A549 (cell line): ENCODE results near the gene SLC17A7. TPM values are rescaled to one million over a fixed set of nuclear protein-coding genes. Genes with fewer than 3 reads are reported as not detected.
A peak's percentile ranks its signal among the peaks of the same experiment; 100 is the strongest.

Source experiments
- ATAC-seq, 2 experiments: fragments of 200-7000 bp in 1 of 2; fragments of >200 bp in 1 of 2; cut with Nextera tagmentation in 1 of 2; cut with Tn5 transposase in 1 of 2; 3 replicates each; pipeline versions ENCODE4 v1.8.0 to v1.9.1; 2018 to 2020; ENCODE audit warnings: mild to moderate bottlenecking in 1 of 2, moderate library complexity in 1 of 2
- CTCF ChIA-PET: fragments of 300-600 bp; sonication (Branson Sonifier 250); formaldehyde crosslinking; extraction: SDS; loops from one replicate; lab custom pipeline; 2021; ENCODE audit warnings: antibody characterized with exemption, inconsistent platforms; lab: Yijun Ruan, JAX
- POLR2A ChIA-PET: fragments of 350-600 bp; formaldehyde crosslinking; extraction: SDS; loops from one replicate; lab custom pipeline; 2021; ENCODE audit warnings: antibody characterized with exemption, inconsistent platforms; lab: Yijun Ruan, JAX
- DNase-seq, 2 experiments: peaks; one replicate each; pipeline versions ENCODE4 v3.0.0 to v3.0.0-alpha.2; 2011 to 2016; ENCODE audit warnings: low read depth in 1 of 2, low spot score in 1 of 2
- FAIRE-seq: peaks from 2 replicates; lab custom pipeline; 2011; peaks lifted over from hg19 to GRCh38; lab: Jason Lieb, UNC
- H3K27ac ChIP-seq, 2 experiments: fragments of >200 bp; sonication (Bioruptor Twin); formaldehyde crosslinking; 3 replicates each; pipeline ENCODE4 v1.5.1; 2016 to 2017
- H3K4me1 ChIP-seq: fragments of >200 bp; sonication (Bioruptor Twin); formaldehyde crosslinking; 3 replicates; pipeline ENCODE4 v1.6.1; 2016
- H3K4me2 ChIP-seq: fragments of >200 bp; sonication (Bioruptor Twin); formaldehyde crosslinking; 3 replicates; pipeline ENCODE4 v1.6.1; 2016
- H3K4me3 ChIP-seq: fragments of >200 bp; sonication (Bioruptor Twin); formaldehyde crosslinking; 3 replicates; pipeline ENCODE4 v1.5.1; 2016
- H3K9me3 ChIP-seq: fragments of >200 bp; sonication (Bioruptor Twin); formaldehyde crosslinking; 3 replicates; pipeline ENCODE4 v1.6.1; 2016
- CBX8 ChIP-seq: fragments of 200-600 bp; sonication (generic); IDR thresholded peaks from 2 replicates; pipeline ENCODE4 v1.6.1; 2016
- CEBPB ChIP-seq, 2 experiments: fragments of >200 bp in 1 of 2; sonication (Bioruptor Twin) in 1 of 2; formaldehyde crosslinking in 1 of 2; IDR thresholded peaks; 2 replicates each; pipeline ENCODE4 v1.6.1; 2012 to 2016
- FOSL2 ChIP-seq, 2 experiments: fragments of 450-650 bp in 1 of 2; fragments of >200 bp in 1 of 2; sonication (Bioruptor Twin) in 1 of 2; formaldehyde crosslinking; IDR thresholded peaks; 2 replicates each; pipeline versions ENCODE4 v1.5.0 to v1.6.1; 2016 to 2020; ENCODE audit warnings: mild to moderate bottlenecking in 1 of 2, moderate library complexity in 1 of 2
- FOXS1 ChIP-seq: fragments of 250-450 bp; sonication (Bioruptor Pico); IDR thresholded peaks from 2 replicates; pipeline ENCODE4 v1.5.0; 2020; ENCODE audit warnings: mild to moderate bottlenecking, moderate library complexity
- HDAC2 ChIP-seq: fragments of 200-600 bp; sonication (generic); IDR thresholded peaks from 2 replicates; pipeline ENCODE4 v1.6.1; 2016
- HES2 ChIP-seq: fragments of >200 bp; sonication (Bioruptor Twin); formaldehyde crosslinking; IDR thresholded peaks from 2 replicates; pipeline ENCODE4 v1.6.1; 2016
- HOXA7 ChIP-seq: fragments of 250-450 bp; sonication (Bioruptor Pico); IDR thresholded peaks from 2 replicates; pipeline ENCODE4 v1.5.0; 2020; ENCODE audit warnings: mild to moderate bottlenecking, moderate library complexity
- JUNB ChIP-seq: fragments of >200 bp; sonication (Bioruptor Twin); formaldehyde crosslinking; IDR thresholded peaks from 2 replicates; pipeline ENCODE4 v1.6.1; 2016
- KDM1A ChIP-seq: fragments of 200-600 bp; sonication (generic); IDR thresholded peaks from 2 replicates; pipeline ENCODE4 v1.6.1; 2016; ENCODE audit warnings: low read depth, mild to moderate bottlenecking
- KDM5A ChIP-seq: fragments of 200-600 bp; sonication (generic); IDR thresholded peaks from 2 replicates; pipeline ENCODE4 v1.6.1; 2016; ENCODE audit warnings: antibody characterized with exemption, mild to moderate bottlenecking
- MAX ChIP-seq: IDR thresholded peaks from 2 replicates; pipeline ENCODE4 v1.6.1; 2012
- NR3C1 ChIP-seq: fragments of >200 bp; sonication (Bioruptor Twin); formaldehyde crosslinking; IDR thresholded peaks from 3 replicates; pipeline ENCODE4 v1.6.1; 2017
- POLR2AphosphoS2 ChIP-seq: conservative IDR thresholded peaks from 2 replicates; pipeline ENCODE4 v1.6.1; 2012; ENCODE audit warnings: low read length, improper control_type of control experiment, inconsistent platforms
- RFX5 ChIP-seq: fragments of 450-650 bp; IDR thresholded peaks from 2 replicates; pipeline ENCODE4 v1.7.1; 2014; ENCODE audit warnings: antibody characterized with exemption, mild to moderate bottlenecking, moderate library complexity
- TFCP2L1 ChIP-seq: fragments of 250-450 bp; sonication (Bioruptor Pico); IDR thresholded peaks from 2 replicates; pipeline ENCODE4 v1.5.0; 2021; ENCODE audit warnings: mild to moderate bottlenecking
- ZFP36 ChIP-seq: fragments of 450-650 bp; IDR thresholded peaks from 2 replicates; pipeline ENCODE4 v1.6.1; 2014; ENCODE audit warnings: borderline replicate concordance; ENCODE audit not compliant: partially characterized antibody
- ZSCAN20 ChIP-seq: fragments of 250-450 bp; sonication (Bioruptor Pico); IDR thresholded peaks from 2 replicates; pipeline ENCODE4 v1.8.0; 2022; ENCODE audit warnings: mild to moderate bottlenecking, moderate library complexity
- WGBS: methylation state at CpG from one replicate; pipeline ENCODE4 v1.1.6; 2017; ENCODE audit errors: missing lambda C conversion rate; 5-methylcytosine and 5-hydroxymethylcytosine counted together
- polyA plus RNA-seq, 4 experiments: library from polyadenylated mRNA; depleted of rRNA in 3 of 4; stranded (reverse); fragments of >200 nt; fragmentation: RNase III in 1 of 4; extraction: RNeasy Plus Mini Kit Qiagen cat#74134 plus additional on column Dnase treatment in 1 of 4; gene quantifications; 2 replicates in 3 of 4; 3 replicates in 1 of 4; pipeline ENCODE4 v1.2.3, GENCODE V29; 2011 to 2017
- TF ChIP-seq, protein P1 (sequence below): fragments of 200-600 bp; sonication (generic); IDR thresholded peaks from 2 replicates; pipeline ENCODE4 v1.6.1; 2016; ENCODE audit warnings: antibody characterized with exemption, mild to moderate bottlenecking, moderate library complexity

Gene SLC17A7
- polyA plus RNA-seq, 2 of the 4 experiments (the other 2 are of a cell fraction): 0.39 to 0.48 TPM

DNA sequence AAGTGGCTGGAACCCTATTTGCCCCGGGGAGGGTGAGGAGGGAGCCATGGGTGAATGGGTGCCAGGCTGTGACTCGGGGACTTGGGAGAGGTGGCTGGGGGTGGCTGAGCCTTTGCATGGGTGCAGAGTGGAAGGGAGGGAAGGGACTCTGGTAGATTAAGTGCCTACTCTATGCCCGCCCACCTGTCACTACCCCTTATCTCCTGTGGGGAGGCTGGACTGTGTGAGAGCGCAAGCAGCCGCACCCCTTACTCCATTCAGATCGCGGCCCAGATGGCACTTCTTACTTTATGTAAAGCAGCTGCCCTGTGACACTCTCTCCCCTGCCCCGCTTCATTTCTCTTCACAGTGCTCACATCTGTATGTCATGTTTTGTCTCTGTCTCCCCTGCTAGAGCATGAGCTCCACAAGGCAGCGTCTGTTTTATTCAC lies 50.4 kb downstream of the SLC17A7 start:
- Histone ChIP-seq H3K4me3 (no peak overlapping the region), H3K4me2 (no peak overlapping the region), H3K9me3 (no peaks in the 10 kb centered on the region), H3K27ac (no peak overlapping the region), H3K4me1 (0 out of 3 replicates have a peak, but pooled peaks cover 3% of the 10 kb centered on the region)
- FAIRE-seq (no peak), DNase-seq (no peak), ATAC-seq (peak; percentile 2 to 23; a peak in 3 of 6 replicates)
- ChIA-PET POLR2A (interaction anchor here (0.9 kb wide), 2 partner anchors 54 to 62 kb away, joined by 3 to 4 read pairs; partner anchors contain the start of gene ALDH16A1), CTCF (interaction anchor here (0.6 to 10.9 kb wide), 32 partner anchors 13 to 608 kb away, joined by 3 to 244 read pairs (median 6); partner anchors contain the start of genes ALDH16A1, FLT3LG, GFY and PIH1D1)
- 37% methylated on average over 9 of the region's 9 CpGs for WGBS
- no peak for TF ChIP-seq POLR2AphosphoS2
- TF ChIP-seq JUNB: no peak
- TF ChIP-seq KDM1A: no peak
- TF ChIP-seq MAX: no peak
- TF ChIP-seq HOXA7 (CRISPR knock-in tag): no peak
- TF ChIP-seq, protein P1, sequence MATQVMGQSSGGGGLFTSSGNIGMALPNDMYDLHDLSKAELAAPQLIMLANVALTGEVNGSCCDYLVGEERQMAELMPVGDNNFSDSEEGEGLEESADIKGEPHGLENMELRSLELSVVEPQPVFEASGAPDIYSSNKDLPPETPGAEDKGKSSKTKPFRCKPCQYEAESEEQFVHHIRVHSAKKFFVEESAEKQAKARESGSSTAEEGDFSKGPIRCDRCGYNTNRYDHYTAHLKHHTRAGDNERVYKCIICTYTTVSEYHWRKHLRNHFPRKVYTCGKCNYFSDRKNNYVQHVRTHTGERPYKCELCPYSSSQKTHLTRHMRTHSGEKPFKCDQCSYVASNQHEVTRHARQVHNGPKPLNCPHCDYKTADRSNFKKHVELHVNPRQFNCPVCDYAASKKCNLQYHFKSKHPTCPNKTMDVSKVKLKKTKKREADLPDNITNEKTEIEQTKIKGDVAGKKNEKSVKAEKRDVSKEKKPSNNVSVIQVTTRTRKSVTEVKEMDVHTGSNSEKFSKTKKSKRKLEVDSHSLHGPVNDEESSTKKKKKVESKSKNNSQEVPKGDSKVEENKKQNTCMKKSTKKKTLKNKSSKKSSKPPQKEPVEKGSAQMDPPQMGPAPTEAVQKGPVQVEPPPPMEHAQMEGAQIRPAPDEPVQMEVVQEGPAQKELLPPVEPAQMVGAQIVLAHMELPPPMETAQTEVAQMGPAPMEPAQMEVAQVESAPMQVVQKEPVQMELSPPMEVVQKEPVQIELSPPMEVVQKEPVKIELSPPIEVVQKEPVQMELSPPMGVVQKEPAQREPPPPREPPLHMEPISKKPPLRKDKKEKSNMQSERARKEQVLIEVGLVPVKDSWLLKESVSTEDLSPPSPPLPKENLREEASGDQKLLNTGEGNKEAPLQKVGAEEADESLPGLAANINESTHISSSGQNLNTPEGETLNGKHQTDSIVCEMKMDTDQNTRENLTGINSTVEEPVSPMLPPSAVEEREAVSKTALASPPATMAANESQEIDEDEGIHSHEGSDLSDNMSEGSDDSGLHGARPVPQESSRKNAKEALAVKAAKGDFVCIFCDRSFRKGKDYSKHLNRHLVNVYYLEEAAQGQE: no peak
- TF ChIP-seq ZSCAN20 (CRISPR knock-in tag): no peak
- TF ChIP-seq FOSL2 (IDR thresholded peaks at IDR 0.05): no peak
- TF ChIP-seq FOSL2 (CRISPR knock-in tag; IDR thresholded peaks at IDR 0.05): no peak

- 72% methylated on average over 26 of the region's 26 CpGs for WGBS
- ATAC-seq (peak; percentile 6 to 11; a peak in 4 of 6 replicates), DNase-seq (no peak), FAIRE-seq (no peak)
- Histone ChIP-seq H3K4me2 (no peak overlapping the region), H3K9me3 (no peaks in the 10 kb centered on the region), H3K27ac (no peak overlapping the region), H3K4me1 (0 out of 3 replicates have a peak, but pooled peaks cover 3% of the 10 kb centered on the region), H3K4me3 (no peak overlapping the region)
- no peak for TF ChIP-seq HDAC2
- TF ChIP-seq JUNB: no peak
- no peak for TF ChIP-seq KDM5A
- TF ChIP-seq NR3C1: no peak
- no peak for TF ChIP-seq TFCP2L1
- TF ChIP-seq MAX: no peak
- TF ChIP-seq CBX8: no peak
- no peak for TF ChIP-seq ZFP36
- CTCF ChIA-PET: interaction anchor here (0.9 to 10.9 kb wide), 19 partner anchors 12 to 595 kb away, joined by 3 to 244 read pairs (median 17); partner anchors contain the start of genes ALDH16A1, FLT3LG, GFY and PIH1D1
- POLR2A ChIA-PET: no interaction called here
Measured at GRCh38 chr19:49390131-49390928, 51.0 kb downstream of the SLC17A7 start.

DNA sequence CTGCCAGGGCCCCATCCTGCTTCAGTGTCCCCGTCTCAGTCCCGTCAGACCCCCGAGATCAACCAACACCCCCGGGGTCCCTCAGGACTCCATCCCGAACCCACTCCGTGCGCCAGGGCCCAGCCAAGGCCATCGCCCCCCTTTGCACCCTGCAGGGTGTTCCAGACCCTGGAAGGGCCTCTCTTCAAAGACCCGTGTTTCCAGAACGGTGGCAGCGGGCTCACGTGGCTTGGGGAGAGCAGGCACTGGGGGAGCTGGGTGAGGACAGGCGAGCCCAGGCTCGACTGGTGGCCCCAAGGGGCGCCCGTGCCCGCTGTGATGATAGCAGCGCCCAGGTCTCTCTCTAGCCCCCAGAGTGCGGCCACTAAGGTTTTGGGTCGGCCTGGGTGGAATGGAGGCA lies 51.9 kb downstream of the SLC17A7 start:
- ChIA-PET CTCF (interaction anchor here (1.2 to 10.9 kb wide), 8 partner anchors 11 to 594 kb away, joined by 3 to 244 read pairs (median 63); partner anchors contain the start of genes ALDH16A1, GFY, PIH1D1 and PTH2), POLR2A (no interaction called here)
- no peak for ATAC-seq
- Histone ChIP-seq H3K4me2 (no peak overlapping the region), H3K4me3 (no peak overlapping the region), H3K4me1 (0 out of 3 replicates have a peak, but pooled peaks cover 3% of the 10 kb centered on the region), H3K27ac (no peak overlapping the region), H3K9me3 (no peaks in the 10 kb centered on the region)
- TF ChIP-seq HES2 (no peak), FOXS1 (no peak), CEBPB (IDR thresholded peaks at IDR 0.05) (no peak), RFX5 (no peak)
- WGBS: 85% methylated on average over 10 of the region's 20 CpGs
- DNase-seq: no peak
- FAIRE-seq: no peak
